Mucosa of descending colon (tissue), 3 donors: ENCODE measurements around the gene C2CD4D. TPM values are rescaled to one million over a fixed set of nuclear protein-coding genes. Genes with fewer than 3 reads are reported as not detected.

Experiments used
- ATAC-seq: fragments of 200-7000 bp; cut with Tn5 transposase; one replicate; pipeline ENCODE4 v1.9.1; 2020; ENCODE audit warnings: mild to moderate bottlenecking, moderate library complexity
- DNase-seq, 3 donors: peaks; one replicate each; pipeline ENCODE4 v3.0.0-alpha.2; 2020
- H3K36me3 ChIP-seq: fragments of 200-600 bp; one replicate; pipeline ENCODE4 v1.8.0; 2021; ENCODE audit warnings: low read depth, mild to moderate bottlenecking
- H3K4me1 ChIP-seq: fragments of 200-600 bp; one replicate; pipeline ENCODE4 v1.8.0; 2021; ENCODE audit warnings: low read depth, mild to moderate bottlenecking
- H3K4me3 ChIP-seq: fragments of 200-600 bp; one replicate; pipeline ENCODE4 v1.8.0; 2021; ENCODE audit warnings: mild to moderate bottlenecking
- H3K9me3 ChIP-seq: fragments of 200-600 bp; one replicate; pipeline ENCODE4 v1.8.0; 2021; ENCODE audit warnings: mild to moderate bottlenecking
- intact Hi-C, 2 donors: fragments of 100-400 bp; cut with DNase I in 1 of 2; cut with micrococcal nuclease in 1 of 2; formaldehyde crosslinking; loops; one replicate each; pipeline versions ENCODE4 v1.11.0 to v1.11.1; 2022; cut with DNase I, micrococcal nuclease
- total RNA-seq, 3 donors: library from RNA; stranded (reverse); fragmentation: NEBNext Ultra II Directional in 2 of 3; extraction: Animal tissue kit (Norgen Biotek cat#: 25700) in 2 of 3; gene quantifications; one replicate each; pipeline versions ENCODE4 v1.2.1 to v1.2.4, GENCODE V29; 2021 to 2023
- TF ChIP-seq, protein P1 (sequence below): fragments of 200-600 bp; IDR thresholded peaks from one replicate; pipeline ENCODE4 v1.8.0; 2022; ENCODE audit warnings: antibody characterized with exemption, mild to moderate bottlenecking
- donor health status: DM: no; HTN: no; CAD: no; lungs with moderate emphysema.
- donor health status: DM: no; HTN: no; CAD: no.
- donor health status: DM: no; HTN: yes; CAD: no.

C2CD4D gene
- total RNA-seq, 3 donors from 2014 or later = 0.51 to 1.0 (median 0.61) TPM

- peak; percentile 15 for ATAC-seq
- intact Hi-C loops = no loop called here
- no peak within 1 kb of the TSS for H3K4me3 ChIP-seq
- H3K36me3 ChIP-seq = no peaks in the 10 kb centered on the region
- no peaks in the 10 kb centered on the region for H3K9me3 ChIP-seq
- TF ChIP-seq, protein P1, sequence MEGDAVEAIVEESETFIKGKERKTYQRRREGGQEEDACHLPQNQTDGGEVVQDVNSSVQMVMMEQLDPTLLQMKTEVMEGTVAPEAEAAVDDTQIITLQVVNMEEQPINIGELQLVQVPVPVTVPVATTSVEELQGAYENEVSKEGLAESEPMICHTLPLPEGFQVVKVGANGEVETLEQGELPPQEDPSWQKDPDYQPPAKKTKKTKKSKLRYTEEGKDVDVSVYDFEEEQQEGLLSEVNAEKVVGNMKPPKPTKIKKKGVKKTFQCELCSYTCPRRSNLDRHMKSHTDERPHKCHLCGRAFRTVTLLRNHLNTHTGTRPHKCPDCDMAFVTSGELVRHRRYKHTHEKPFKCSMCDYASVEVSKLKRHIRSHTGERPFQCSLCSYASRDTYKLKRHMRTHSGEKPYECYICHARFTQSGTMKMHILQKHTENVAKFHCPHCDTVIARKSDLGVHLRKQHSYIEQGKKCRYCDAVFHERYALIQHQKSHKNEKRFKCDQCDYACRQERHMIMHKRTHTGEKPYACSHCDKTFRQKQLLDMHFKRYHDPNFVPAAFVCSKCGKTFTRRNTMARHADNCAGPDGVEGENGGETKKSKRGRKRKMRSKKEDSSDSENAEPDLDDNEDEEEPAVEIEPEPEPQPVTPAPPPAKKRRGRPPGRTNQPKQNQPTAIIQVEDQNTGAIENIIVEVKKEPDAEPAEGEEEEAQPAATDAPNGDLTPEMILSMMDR = no peak
- H3K4me1 ChIP-seq = no peaks in the 10 kb centered on the region
- DNase-seq = no peak
Observed at GRCh38 chr1:151853411-151853943, 13.9 kb upstream of the C2CD4D start, which contains the start of gene THEM5. Gene THEM5, minus strand, starts transcription at chr1:151853712. Its CDS starts 147 bp downstream, at chr1:151853565.

- Histone ChIP-seq H3K4me3 (no peak overlapping the region), H3K4me1 (no peaks in the 10 kb centered on the region), H3K36me3 (no peaks in the 10 kb centered on the region), H3K9me3 (no peaks in the 10 kb centered on the region)
- ATAC-seq = peak; percentile 13
- TF ChIP-seq, protein P1 = no peak
- intact Hi-C loops = no loop called here
- no peak for DNase-seq
Observed at GRCh38 chr1:151852733-151853132, 13.1 kb upstream of the C2CD4D start.

GRCh38 chr1:151851886-151852285, 12.3 kb upstream of the C2CD4D start:
- H3K36me3 ChIP-seq = no peaks in the 10 kb centered on the region
- H3K4me3 ChIP-seq = no peak overlapping the region
- DNase-seq (no peak), ATAC-seq (no peak)
- intact Hi-C loops = no loop called here
- H3K4me1 ChIP-seq = no peaks in the 10 kb centered on the region
- no peaks in the 10 kb centered on the region for H3K9me3 ChIP-seq
- TF ChIP-seq, protein P1 = no peak

DNA sequence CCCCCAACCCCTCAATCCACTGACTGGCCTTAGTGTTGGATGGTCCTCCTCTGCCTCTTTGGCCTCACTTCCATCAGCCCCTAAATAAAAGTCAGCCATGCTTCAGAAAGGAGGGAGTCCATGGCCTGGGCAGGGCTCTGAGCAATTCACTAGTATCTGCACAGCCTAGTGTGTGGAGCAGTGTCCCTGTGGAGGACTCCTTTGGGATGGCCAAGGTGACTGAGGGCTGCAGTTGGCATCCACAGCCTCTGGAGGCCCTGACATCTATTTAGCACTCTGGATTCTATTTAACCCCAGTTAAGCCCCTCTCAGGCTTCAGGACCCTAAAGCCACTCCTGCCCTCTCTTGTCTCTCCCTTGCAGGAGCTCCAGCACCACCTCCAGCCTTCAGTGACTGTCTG, 10.3 kb upstream of the C2CD4D start:
- Histone ChIP-seq H3K4me3 (no peak overlapping the region), H3K4me1 (no peaks in the 10 kb centered on the region), H3K36me3 (no peaks in the 10 kb centered on the region), H3K9me3 (no peaks in the 10 kb centered on the region)
- no peak for ATAC-seq
- TF ChIP-seq, protein P1 = no peak
- intact Hi-C loops = no loop called here
- no peak for DNase-seq

- no peaks in the 10 kb centered on the region for H3K36me3 ChIP-seq
- no peak overlapping the region for H3K4me3 ChIP-seq
- DNase-seq (no peak), ATAC-seq (no peak)
- intact Hi-C loops = no loop called here
- TF ChIP-seq, protein P1 = no peak
- no peaks in the 10 kb centered on the region for H3K4me1 ChIP-seq
- H3K9me3 ChIP-seq = no peaks in the 10 kb centered on the region
Observed at GRCh38 chr1:151849126-151849525, 9.5 kb upstream of the C2CD4D start.
